GM18520 (cell line): ENCODE data around the gene PBX4.

Source experiments
- ATAC-seq: cut with Tn5 transposase; IDR thresholded peaks from one replicate; pipeline ENCODE4 v1.9.1; 2021; ENCODE audit not compliant: unreplicated experiment

The PBX4 gene

GRCh38 chr19:19527674-19528625, 90.5 kb downstream of the PBX4 start:
- ATAC-seq = no peak

- no peak for ATAC-seq
Measured at GRCh38 chr19:19527371-19527656, 91.2 kb downstream of the PBX4 start.

GRCh38 chr19:19526581-19527370, 91.7 kb downstream of the PBX4 start:
- ATAC-seq = no peak

GRCh38 chr19:19525611-19526380, 92.7 kb downstream of the PBX4 start:
- no peak for ATAC-seq

GRCh38 chr19:19524053-19524452, 94.4 kb downstream of the PBX4 start:
- ATAC-seq = no peak

GRCh38 chr19:19523177-19523576, 95.3 kb downstream of the PBX4 start:
- no peak for ATAC-seq

- no peak for ATAC-seq
Measured at GRCh38 chr19:19520989-19521388, 97.5 kb downstream of the PBX4 start.

- no peak for ATAC-seq
Measured at GRCh38 chr19:19517235-19517619, 101.3 kb downstream of the PBX4 start.

GRCh38 chr19:19515642-19516519, 102.6 kb downstream of the PBX4 start, which contains the start of gene NDUFA13:
TSS of gene NDUFA13 (plus strand) at chr19:19516225. CDS start at chr19:19516239, 14 bp downstream.
- peak; percentile 91 for ATAC-seq

GRCh38 chr19:19514881-19515641, 103.4 kb downstream of the PBX4 start, which contains the start of gene TSSK6:
TSS of gene TSSK6 (minus strand) at chr19:19515548. CDS start at chr19:19515427, 121 bp downstream.
- ATAC-seq = no peak

GRCh38 chr19:19514215-19514657, 104.3 kb downstream of the PBX4 start:
- ATAC-seq = no peak

GRCh38 chr19:19513682-19514081, 104.8 kb downstream of the PBX4 start:
- ATAC-seq = no peak
